Measurements from ENCODE around the gene TRIM4. TPM values are rescaled to one million over a fixed set of nuclear protein-coding genes. Genes with fewer than 3 reads are reported as not detected.
"Not testable (repeated sequence)": the region's sequence is repeated elsewhere in the genome, so short reads cannot be mapped to it uniquely, and the experiment has no call there.

TRIM4 gene
- polyA plus RNA-seq, 1 experiment = 18.6 TPM

GRCh38 chr7:99949645-99950228 is 30.4 kb upstream of the TRIM4 start:
- POLR2A ChIA-PET = no interaction called here
- Histone ChIP-seq H3K4me3 (ENCODE audit: low read depth, low read length) (no peak overlapping the region), H3K36me3 (ENCODE audit: control insufficient read depth, insufficient read depth, low read length) (no peaks in the 10 kb centered on the region), H3K27me3 (ENCODE audit: control insufficient read depth, insufficient read depth, low read length) (no peaks in the 10 kb centered on the region)
- DNase-seq (ENCODE audit: low read depth) = no peak
- TF ChIP-seq CTCF (IDR thresholded peaks at IDR 0.05; ENCODE audit: insufficient read depth, low read depth, low read length) = peak; percentile 34
- CTCF ChIA-PET = interaction anchor here (0.6 to 1.7 kb wide), 5 partner anchors 12 to 1742 kb away, joined by 3 to 4 read pairs (median 3); no protein-coding TSS in a partner anchor

- ChIA-PET CTCF (interaction anchor here (0.6 kb wide), 1 partner anchor 30 kb away, joined by 3 read pairs; no protein-coding TSS in a partner anchor), POLR2A (no interaction called here)
- TF ChIP-seq CTCF (IDR thresholded peaks at IDR 0.05; ENCODE audit: insufficient read depth, low read depth, low read length) = no peak
- H3K4me3 ChIP-seq (ENCODE audit: low read depth, low read length) = no peak overlapping the region
- DNase-seq (ENCODE audit: low read depth) = no peak
- 0 out of 2 replicates have a peak, but pooled peaks cover 2% of the 10 kb centered on the region for H3K27me3 ChIP-seq (ENCODE audit: control insufficient read depth, insufficient read depth, low read length)
- H3K36me3 ChIP-seq (ENCODE audit: control insufficient read depth, insufficient read depth, low read length) = no peaks in the 10 kb centered on the region
Observed at GRCh38 chr7:99947608-99948007, 28.3 kb upstream of the TRIM4 start.

- 0 out of 2 replicates have a peak, but pooled peaks cover 2% of the 10 kb centered on the region for H3K27me3 ChIP-seq (ENCODE audit: control insufficient read depth, insufficient read depth, low read length)
- ChIA-PET POLR2A (no interaction called here), CTCF (no interaction called here)
- TF ChIP-seq CTCF (IDR thresholded peaks at IDR 0.05; ENCODE audit: insufficient read depth, low read depth, low read length) = no peak
- no peak overlapping the region for H3K4me3 ChIP-seq (ENCODE audit: low read depth, low read length)
- no peaks in the 10 kb centered on the region for H3K36me3 ChIP-seq (ENCODE audit: control insufficient read depth, insufficient read depth, low read length)
- no peak for DNase-seq (ENCODE audit: low read depth)
Observed at GRCh38 chr7:99944497-99945070, 25.3 kb upstream of the TRIM4 start.

- ChIA-PET POLR2A (no interaction called here), CTCF (interaction anchor here (0.9 to 1.1 kb wide), 2 partner anchors 36 to 46 kb away, joined by 3 read pairs; no protein-coding TSS in a partner anchor)
- no peaks in the 10 kb centered on the region for H3K36me3 ChIP-seq (ENCODE audit: control insufficient read depth, insufficient read depth, low read length)
- H3K4me3 ChIP-seq (ENCODE audit: low read depth, low read length) = no peak overlapping the region
- 0 out of 2 replicates have a peak, but pooled peaks cover 2% of the 10 kb centered on the region for H3K27me3 ChIP-seq (ENCODE audit: control insufficient read depth, insufficient read depth, low read length)
- TF ChIP-seq CTCF (IDR thresholded peaks at IDR 0.05; ENCODE audit: insufficient read depth, low read depth, low read length) = no peak
- no peak for DNase-seq (ENCODE audit: low read depth)
Observed at GRCh38 chr7:99943641-99944496, 24.5 kb upstream of the TRIM4 start.

- POLR2A ChIA-PET = no interaction called here
- Histone ChIP-seq H3K27me3 (ENCODE audit: control insufficient read depth, insufficient read depth, low read length) (peaks cover 3% of the 10 kb centered on the region; the same call in 1 of the 2 replicates), H3K36me3 (ENCODE audit: control insufficient read depth, insufficient read depth, low read length) (no peaks in the 10 kb centered on the region), H3K4me3 (ENCODE audit: low read depth, low read length) (no peak overlapping the region)
- DNase-seq (ENCODE audit: low read depth) = no peak
- no peak for TF ChIP-seq CTCF (IDR thresholded peaks at IDR 0.05; ENCODE audit: insufficient read depth, low read depth, low read length)
- CTCF ChIA-PET = interaction anchor here (1.1 to 1.3 kb wide), 2 partner anchors 11 to 19 kb away, joined by 3 read pairs; partner anchors contain the start of gene TRIM4
Observed at GRCh38 chr7:99938296-99938695, 19.0 kb upstream of the TRIM4 start.

GRCh38 chr7:99935009-99935408 is 15.7 kb upstream of the TRIM4 start:
- CTCF ChIA-PET = interaction anchor here (0.8 to 1.0 kb wide), 2 partner anchors 15 to 45 kb away, joined by 3 read pairs; no protein-coding TSS in a partner anchor
- POLR2A ChIA-PET; H3K36me3 ChIP-seq (ENCODE audit: control insufficient read depth, insufficient read depth, low read length); H3K4me3 ChIP-seq (ENCODE audit: low read depth, low read length); DNase-seq (ENCODE audit: low read depth); H3K27me3 ChIP-seq (ENCODE audit: control insufficient read depth, insufficient read depth, low read length): not testable (repeated sequence)

Data from BJ (cell line).